Measurements from ENCODE around the gene ZNF3. TPM values are rescaled to one million over a fixed set of nuclear protein-coding genes. Genes with fewer than 3 reads are reported as not detected.
A peak's percentile ranks its signal among the peaks of the same experiment; 100 is the strongest.

The ZNF3 gene
- total RNA-seq, 2 donors from 2014 or later, result 16.9 to 46.5 TPM

GRCh38 chr7:100126931-100127865 is 45.7 kb upstream of the ZNF3 start, which contains the start of gene MBLAC1:
MBLAC1 (plus strand) TSS chr7:100126967; CDS start chr7:100127396, 429 bp downstream.
- 0 to 1% methylated on average over 41 to 64 of the region's 85 CpGs for WGBS, 2 donors
- intact Hi-C loops (cut with DNase I), result no loop called here
- no peaks in the 10 kb centered on the region for H3K27me3 ChIP-seq
- H3K36me3 ChIP-seq (replicated peaks in 1 of 2; ENCODE audit: insufficient read depth in 1 of 2, low read depth in 2 of 2), result no peaks in the 10 kb centered on the region
- TF ChIP-seq POLR2A (IDR thresholded peaks at IDR 0.05) (peak; percentile 12 to 73 (median 68)), CTCF (IDR thresholded peaks at IDR 0.05) (no peak)
- DNase-seq, result peak; percentile 91 to 94 (median 93)
- H3K4me3 ChIP-seq, result peak within 1 kb of the TSS; percentile 73 to 82
- peak within 1 kb of the TSS; percentile 94 to 99 (median 98) for H3K27ac ChIP-seq
- H3K4me1 ChIP-seq, result peaks cover 42% of the 10 kb centered on the region
- no peaks in the 10 kb centered on the region for H3K9me3 ChIP-seq
- peak; percentile 90 for ATAC-seq

- ATAC-seq (no peak), DNase-seq (no peak)
- WGBS, 2 donors, result 12% methylated on average over 29 of the region's 29 CpGs
- Histone ChIP-seq H3K27ac (peak overlapping the region; percentile 94 to 99 (median 98)), H3K36me3 (replicated peaks in 1 of 2; ENCODE audit: insufficient read depth in 1 of 2, low read depth in 2 of 2) (no peaks in the 10 kb centered on the region), H3K4me3 (peak overlapping the region; percentile 73 to 82), H3K9me3 (no peaks in the 10 kb centered on the region), H3K4me1 (peaks cover 38% of the 10 kb centered on the region), H3K27me3 (no peaks in the 10 kb centered on the region)
- intact Hi-C loops (cut with DNase I), result no loop called here
- TF ChIP-seq CTCF (IDR thresholded peaks at IDR 0.05), result peak in 1 of 7 experiments; percentile 22
- no peak for TF ChIP-seq POLR2A (IDR thresholded peaks at IDR 0.05)
These were observed 44.9 kb upstream of the ZNF3 start for GRCh38 chr7:100126239-100126930.

- Histone ChIP-seq H3K4me3 (no peak overlapping the region), H3K9me3 (no peaks in the 10 kb centered on the region), H3K36me3 (replicated peaks in 1 of 2; ENCODE audit: insufficient read depth in 1 of 2, low read depth in 2 of 2) (no peaks in the 10 kb centered on the region), H3K27ac (no peak overlapping the region), H3K4me1 (peaks cover 38% of the 10 kb centered on the region), H3K27me3 (no peaks in the 10 kb centered on the region)
- DNase-seq (no peak), ATAC-seq (no peak)
- no peak for TF ChIP-seq CTCF (IDR thresholded peaks at IDR 0.05)
- TF ChIP-seq POLR2A (IDR thresholded peaks at IDR 0.05), result no peak
- intact Hi-C loops (cut with DNase I), result no loop called here
- 79 to 80% methylated on average over 4 of the region's 4 CpGs for WGBS, 2 donors
These were observed 43.0 kb upstream of the ZNF3 start for GRCh38 chr7:100124301-100125230.

- intact Hi-C loops (cut with DNase I), result no loop called here
- TF ChIP-seq POLR2A (IDR thresholded peaks at IDR 0.05), result no peak
- TF ChIP-seq CTCF (IDR thresholded peaks at IDR 0.05), result no peak
- Histone ChIP-seq H3K36me3 (replicated peaks in 1 of 2; ENCODE audit: insufficient read depth in 1 of 2, low read depth in 2 of 2) (no peaks in the 10 kb centered on the region), H3K4me1 (peaks cover 37% of the 10 kb centered on the region), H3K9me3 (no peaks in the 10 kb centered on the region), H3K27me3 (no peaks in the 10 kb centered on the region), H3K4me3 (no peak overlapping the region), H3K27ac (no peak overlapping the region)
- WGBS, 2 donors, result 89 to 91% methylated on average over 1 of the region's 1 CpG
- ATAC-seq (no peak), DNase-seq (no peak)
These were observed 41.0 kb upstream of the ZNF3 start for GRCh38 chr7:100122568-100122967.

Measured in body of pancreas (tissue), 4 donors.